Measurements from ENCODE around the gene SPATS2L. TPM values are rescaled to one million over a fixed set of nuclear protein-coding genes. Genes with fewer than 3 reads are reported as not detected.

SPATS2L gene
- total and polyA plus RNA-seq, 2 of the 13 experiments (the other 11 are each of a cell fraction or from before 2014, with no cell fraction given): 154 to 212 TPM

GRCh38 chr2:200509612-200510433 lies 203.3 kb downstream of the SPATS2L start, which contains the start of gene KCTD18 (continued):
- TF ChIP-seq, protein P1, sequence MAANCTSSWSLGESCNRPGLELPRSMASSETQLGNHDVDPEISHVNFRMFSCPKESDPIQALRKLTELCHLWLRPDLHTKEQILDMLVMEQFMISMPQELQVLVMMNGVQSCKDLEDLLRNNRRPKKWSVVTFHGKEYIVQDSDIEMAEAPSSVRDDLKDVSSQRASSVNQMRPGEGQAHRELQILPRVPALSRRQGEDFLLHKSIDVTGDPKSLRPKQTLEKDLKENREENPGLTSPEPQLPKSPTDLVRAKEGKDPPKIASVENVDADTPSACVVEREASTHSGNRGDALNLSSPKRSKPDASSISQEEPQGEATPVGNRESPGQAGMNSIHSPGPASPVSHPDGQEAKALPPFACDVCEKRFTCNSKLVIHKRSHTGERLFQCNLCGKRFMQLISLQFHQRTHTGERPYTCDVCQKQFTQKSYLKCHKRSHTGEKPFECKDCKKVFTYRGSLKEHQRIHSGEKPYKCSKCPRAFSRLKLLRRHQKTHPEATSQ (CRISPR knock-in tag; IDR thresholded peaks at IDR 0.05; ENCODE audit: borderline replicate concordance): peak; percentile 70; the same call in 1 of the 2 replicates
- TF ChIP-seq ZNF713 (CRISPR knock-in tag; IDR thresholded peaks at IDR 0.05) (peak; percentile 95), FLYWCH1 (CRISPR knock-in tag; IDR thresholded peaks at IDR 0.05) (no peak), THAP7 (CRISPR knock-in tag; IDR thresholded peaks at IDR 0.05) (peak; percentile 83), RNF2 (conservative IDR thresholded peaks at IDR 0.05; ENCODE audit: low read depth) (0 out of 2 replicates have a peak, but pooled peaks have one; percentile 45), ZNF260 (CRISPR knock-in tag; IDR thresholded peaks at IDR 0.05; ENCODE audit: borderline replicate concordance, low read depth) (no peak), SP140L (CRISPR knock-in tag; IDR thresholded peaks at IDR 0.05; ENCODE audit: borderline replicate concordance) (0 out of 2 replicates have a peak, but pooled peaks have one; percentile 20), ZNF709 (CRISPR knock-in tag; IDR thresholded peaks at IDR 0.05) (peak; percentile 80), POLR2A (IDR thresholded peaks at IDR 0.05; ENCODE audit: insufficient read depth in 1 of 2, low read depth in 2 of 2, low read length in 2 of 2) (peak; percentile 77 to 81), TEAD2 (CRISPR knock-in tag; IDR thresholded peaks at IDR 0.05) (no peak), ZNF83 (CRISPR knock-in tag; IDR thresholded peaks at IDR 0.05; ENCODE audit: borderline replicate concordance) (0 out of 2 replicates have a peak, but pooled peaks have one; percentile 28), MED1 (CRISPR knock-in tag; IDR thresholded peaks at IDR 0.05) (peak; percentile 65), HNF4A (CRISPR knock-in tag; IDR thresholded peaks at IDR 0.05) (no peak), REXO4 (CRISPR knock-in tag; IDR thresholded peaks at IDR 0.05; ENCODE audit: borderline replicate concordance) (no peak), ZNF703 (CRISPR knock-in tag; IDR thresholded peaks at IDR 0.05; ENCODE audit: borderline replicate concordance) (no peak), IRF2 (CRISPR knock-in tag; IDR thresholded peaks at IDR 0.05) (peak; percentile 85), TBX2 (CRISPR knock-in tag; IDR thresholded peaks at IDR 0.05; ENCODE audit: borderline replicate concordance) (peak; percentile 81), KAT8 (CRISPR knock-in tag; IDR thresholded peaks at IDR 0.05) (peak; percentile 94), BORCS8-MEF2B (CRISPR knock-in tag; IDR thresholded peaks at IDR 0.05) (peak; percentile 79), JUNB (CRISPR knock-in tag; IDR thresholded peaks at IDR 0.05; ENCODE audit: borderline replicate concordance) (no peak), ZNF224 (CRISPR knock-in tag; IDR thresholded peaks at IDR 0.05) (0 out of 2 replicates have a peak, but pooled peaks have one; percentile 48), ELF3 (CRISPR knock-in tag; IDR thresholded peaks at IDR 0.05) (peak; percentile 99), ZNF225 (CRISPR knock-in tag; IDR thresholded peaks at IDR 0.05) (peak; percentile 62; the same call in 1 of the 2 replicates), ZNF256 (CRISPR knock-in tag; conservative IDR thresholded peaks at IDR 0.05) (no peak), KDM1A (CRISPR knock-in tag; IDR thresholded peaks at IDR 0.05) (peak; percentile 23; the same call in 1 of the 2 replicates), KDM3A (CRISPR knock-in tag; IDR thresholded peaks at IDR 0.05; ENCODE audit: low read depth) (peak; percentile 86; the same call in 1 of the 2 replicates), ARNT (IDR thresholded peaks at IDR 0.05) (no peak)
- TF ChIP-seq, protein P2, sequence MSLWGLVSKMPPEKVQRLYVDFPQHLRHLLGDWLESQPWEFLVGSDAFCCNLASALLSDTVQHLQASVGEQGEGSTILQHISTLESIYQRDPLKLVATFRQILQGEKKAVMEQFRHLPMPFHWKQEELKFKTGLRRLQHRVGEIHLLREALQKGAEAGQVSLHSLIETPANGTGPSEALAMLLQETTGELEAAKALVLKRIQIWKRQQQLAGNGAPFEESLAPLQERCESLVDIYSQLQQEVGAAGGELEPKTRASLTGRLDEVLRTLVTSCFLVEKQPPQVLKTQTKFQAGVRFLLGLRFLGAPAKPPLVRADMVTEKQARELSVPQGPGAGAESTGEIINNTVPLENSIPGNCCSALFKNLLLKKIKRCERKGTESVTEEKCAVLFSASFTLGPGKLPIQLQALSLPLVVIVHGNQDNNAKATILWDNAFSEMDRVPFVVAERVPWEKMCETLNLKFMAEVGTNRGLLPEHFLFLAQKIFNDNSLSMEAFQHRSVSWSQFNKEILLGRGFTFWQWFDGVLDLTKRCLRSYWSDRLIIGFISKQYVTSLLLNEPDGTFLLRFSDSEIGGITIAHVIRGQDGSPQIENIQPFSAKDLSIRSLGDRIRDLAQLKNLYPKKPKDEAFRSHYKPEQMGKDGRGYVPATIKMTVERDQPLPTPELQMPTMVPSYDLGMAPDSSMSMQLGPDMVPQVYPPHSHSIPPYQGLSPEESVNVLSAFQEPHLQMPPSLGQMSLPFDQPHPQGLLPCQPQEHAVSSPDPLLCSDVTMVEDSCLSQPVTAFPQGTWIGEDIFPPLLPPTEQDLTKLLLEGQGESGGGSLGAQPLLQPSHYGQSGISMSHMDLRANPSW (CRISPR knock-in tag; IDR thresholded peaks at IDR 0.05; ENCODE audit: borderline replicate concordance): 0 out of 2 replicates have a peak, but pooled peaks have one; percentile 75
